ENCODE data around the gene GNAO1. TPM values are rescaled to one million over a fixed set of nuclear protein-coding genes. Genes with fewer than 3 reads are reported as not detected.

GNAO1 gene
- total RNA-seq, 1 donor from 2014 or later: 14.6 TPM

GRCh38 chr16:56275076-56275475, 83.8 kb downstream of the GNAO1 start:
- Mint-ChIP-seq H3K27ac (no peak overlapping the region), H3K4me1 (ENCODE audit: low read depth) (no peaks in the 10 kb centered on the region), H3K4me3 (ENCODE audit: low read depth) (no peak overlapping the region), H3K36me3 (ENCODE audit: insufficient read depth) (no peaks in the 10 kb centered on the region), H3K27me3 (peaks cover 2% of the 10 kb centered on the region), H3K9me3 (ENCODE audit: low read depth) (peaks cover 4% of the 10 kb centered on the region)
- TF ChIP-seq CTCF (IDR thresholded peaks at IDR 0.05; ENCODE audit: unreplicated experiment): no peak
- DNase-seq (ENCODE audit: low spot score, unreplicated experiment): no peak

DNA sequence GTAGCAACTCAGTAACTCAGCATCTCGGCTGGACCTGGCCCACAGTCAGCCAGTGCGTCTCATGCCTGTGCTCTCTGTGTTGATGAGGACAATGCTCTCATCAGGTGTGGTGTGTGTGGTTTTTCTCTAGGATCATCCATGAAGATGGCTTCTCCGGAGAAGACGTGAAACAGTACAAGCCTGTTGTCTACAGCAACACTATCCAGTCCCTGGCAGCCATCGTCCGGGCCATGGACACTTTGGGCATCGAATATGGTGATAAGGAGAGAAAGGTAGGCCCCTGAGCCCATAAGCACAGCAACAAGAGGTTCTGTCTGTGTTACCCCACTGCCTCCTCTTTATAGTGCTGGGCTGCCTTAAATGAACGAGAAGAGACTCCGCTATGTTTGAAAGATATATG, 84.5 kb downstream of the GNAO1 start:
- TF ChIP-seq CTCF (IDR thresholded peaks at IDR 0.05; ENCODE audit: unreplicated experiment): no peak
- DNase-seq (ENCODE audit: low spot score, unreplicated experiment): no peak
- no peaks in the 10 kb centered on the region for H3K36me3 Mint-ChIP-seq (ENCODE audit: insufficient read depth)
- H3K27ac Mint-ChIP-seq: no peak overlapping the region
- H3K4me1 Mint-ChIP-seq (ENCODE audit: low read depth): no peaks in the 10 kb centered on the region
- H3K9me3 Mint-ChIP-seq (ENCODE audit: low read depth): peaks cover 4% of the 10 kb centered on the region
- no peak overlapping the region for H3K4me3 Mint-ChIP-seq (ENCODE audit: low read depth)
- H3K27me3 Mint-ChIP-seq: peaks cover 2% of the 10 kb centered on the region

GRCh38 chr16:56277075-56277474, 85.8 kb downstream of the GNAO1 start:
- Mint-ChIP-seq H3K27ac (no peak overlapping the region), H3K27me3 (peaks cover 2% of the 10 kb centered on the region), H3K4me3 (ENCODE audit: low read depth) (no peak overlapping the region), H3K9me3 (ENCODE audit: low read depth) (peaks cover 4% of the 10 kb centered on the region), H3K36me3 (ENCODE audit: insufficient read depth) (no peaks in the 10 kb centered on the region), H3K4me1 (ENCODE audit: low read depth) (no peaks in the 10 kb centered on the region)
- TF ChIP-seq CTCF (IDR thresholded peaks at IDR 0.05; ENCODE audit: unreplicated experiment): peak; percentile 43
- no peak for DNase-seq (ENCODE audit: low spot score, unreplicated experiment)

- H3K9me3 Mint-ChIP-seq (ENCODE audit: low read depth): peaks cover 4% of the 10 kb centered on the region
- H3K27me3 Mint-ChIP-seq: peaks cover 2% of the 10 kb centered on the region
- no peak for DNase-seq (ENCODE audit: low spot score, unreplicated experiment)
- no peaks in the 10 kb centered on the region for H3K4me1 Mint-ChIP-seq (ENCODE audit: low read depth)
- no peaks in the 10 kb centered on the region for H3K36me3 Mint-ChIP-seq (ENCODE audit: insufficient read depth)
- H3K27ac Mint-ChIP-seq: no peak overlapping the region
- TF ChIP-seq CTCF (IDR thresholded peaks at IDR 0.05; ENCODE audit: unreplicated experiment): no peak
- no peak overlapping the region for H3K4me3 Mint-ChIP-seq (ENCODE audit: low read depth)
Measured at GRCh38 chr16:56278196-56278855, 87.0 kb downstream of the GNAO1 start.

- Mint-ChIP-seq H3K27me3 (peaks cover 2% of the 10 kb centered on the region), H3K36me3 (ENCODE audit: insufficient read depth) (no peaks in the 10 kb centered on the region), H3K9me3 (ENCODE audit: low read depth) (peaks cover 4% of the 10 kb centered on the region), H3K4me3 (ENCODE audit: low read depth) (no peak overlapping the region), H3K27ac (no peak overlapping the region), H3K4me1 (ENCODE audit: low read depth) (no peaks in the 10 kb centered on the region)
- no peak for TF ChIP-seq CTCF (IDR thresholded peaks at IDR 0.05; ENCODE audit: unreplicated experiment)
- no peak for DNase-seq (ENCODE audit: low spot score, unreplicated experiment)
Measured at GRCh38 chr16:56279132-56279531, 87.8 kb downstream of the GNAO1 start.

Data from progenitor cell of endocrine pancreas (in vitro differentiated cells).